K562 (cell line): ENCODE data around the gene RXRA. TPM values are rescaled to one million over a fixed set of nuclear protein-coding genes. Genes with fewer than 3 reads are reported as not detected.

Source experiments
- ATAC-seq: fragments of 200-7000 bp; cut with Tn5 transposase; 3 replicates; pipeline ENCODE4 v1.9.1; 2020; ENCODE audit warnings: moderate library complexity
- BruUV-seq: library from RNA; stranded (reverse); fragments of 400-500 nt; replicated peaks from 2 replicates; lab custom pipeline; 2021; lab: Mats Ljungman, UMichigan
- CTCF ChIA-PET: fragments of 300-600 bp; formaldehyde crosslinking; extraction: SDS; loops from one replicate; lab custom pipeline; 2021; ENCODE audit warnings: low intra/inter-chr PET ratio; lab: Yijun Ruan, JAX
- POLR2A ChIA-PET: fragments of 300-600, 350-650 bp; sonication (Branson Sonifier 250); formaldehyde crosslinking; extraction: SDS; loops from one replicate; lab custom pipeline; 2021; ENCODE audit warnings: antibody characterized with exemption, inconsistent platforms; lab: Yijun Ruan, JAX
- DNase-seq, 4 experiments: peaks; one replicate each; pipeline versions ENCODE4 v3.0.0 to v3.0.0-alpha.2; 2011 to 2018; ENCODE audit warnings: low spot score in 3 of 4, mixed read lengths in 3 of 4; ENCODE audit errors: extremely low read depth in 1 of 4
- FAIRE-seq: peaks from 2 replicates; lab custom pipeline; 2011; peaks lifted over from hg19 to GRCh38; lab: Jason Lieb, UNC
- H2AFZ ChIP-seq: 2 replicates; pipeline ENCODE4 v1.6.0; 2011; ENCODE audit warnings: low read depth, low read length, control low read depth, inconsistent platforms
- H3K27ac ChIP-seq: fragments of 200-600 bp; 3 replicates; pipeline ENCODE4 v1.8.0; 2011; ENCODE audit warnings: low read depth, mild to moderate bottlenecking, control low read depth, inconsistent platforms, low read length, moderate library complexity, mixed read lengths; ENCODE audit errors: extremely low read depth
- H3K27me3 ChIP-seq, 2 experiments: fragments of 300-600 bp in 1 of 2; 2 replicates in 1 of 2; 3 replicates in 1 of 2; pipeline versions ENCODE4 v1.6.0 to v1.8.0; 2011; ENCODE audit warnings: inconsistent platforms in 2 of 2, low read length in 2 of 2, mild to moderate bottlenecking in 1 of 2, mixed read lengths in 1 of 2, moderate library complexity in 1 of 2; ENCODE audit not compliant: control insufficient read depth in 2 of 2, insufficient read depth in 2 of 2
- H3K36me3 ChIP-seq: fragments of 300-600 bp; 3 replicates; pipeline ENCODE4 v1.8.0; 2011; ENCODE audit warnings: mild to moderate bottlenecking, low read length, inconsistent platforms; ENCODE audit not compliant: control insufficient read depth, insufficient read depth
- H3K4me1 ChIP-seq, 2 experiments: fragments of 200-600 bp in 1 of 2; replicated peaks in 1 of 2; 2 replicates in 1 of 2; 3 replicates in 1 of 2; pipeline versions ENCODE4 v1.5.1 to v1.8.0; 2011; ENCODE audit warnings: inconsistent platforms in 2 of 2, low read length in 2 of 2, mild to moderate bottlenecking in 1 of 2, mixed read lengths in 1 of 2, moderate library complexity in 1 of 2; ENCODE audit not compliant: control insufficient read depth in 2 of 2, insufficient read depth in 2 of 2
- H3K4me2 ChIP-seq: 2 replicates; pipeline ENCODE4 v1.6.1; 2011; ENCODE audit warnings: low read length, control low read depth, inconsistent platforms, mixed read lengths; ENCODE audit not compliant: insufficient read depth
- H3K4me3 ChIP-seq: fragments of 200-600 bp; sonication (generic), shearing (Covaris generic); 2 replicates; pipeline ENCODE4 v1.5.1; 2016; ENCODE audit warnings: control low read depth, inconsistent platforms
- H3K79me2 ChIP-seq: fragments of 200-600 bp; 3 replicates; pipeline ENCODE4 v1.8.0; 2011; ENCODE audit warnings: low read length, inconsistent platforms; ENCODE audit not compliant: control insufficient read depth, insufficient read depth
- H3K9ac ChIP-seq, 2 experiments: 2 replicates each; pipeline versions ENCODE4 v1.6.0 to v1.6.1; 2011; ENCODE audit warnings: low read depth in 2 of 2, low read length in 2 of 2, control low read depth in 1 of 2, inconsistent platforms in 1 of 2, mild to moderate bottlenecking in 1 of 2, mixed read lengths in 1 of 2; ENCODE audit not compliant: insufficient read depth in 1 of 2
- H3K9me1 ChIP-seq: one replicate; pipeline ENCODE4 v1.6.0; 2011; ENCODE audit warnings: inconsistent platforms, mild to moderate bottlenecking, low read length, moderate library complexity; ENCODE audit not compliant: control insufficient read depth, insufficient read depth
- H3K9me3 ChIP-seq: replicated peaks from 2 replicates; pipeline ENCODE4 v1.5.1; 2011; ENCODE audit warnings: low read depth, low read length, inconsistent platforms; ENCODE audit not compliant: control insufficient read depth, insufficient read depth
- H4K20me1 ChIP-seq: replicated peaks from 2 replicates; pipeline ENCODE4 v1.6.1; 2011; ENCODE audit warnings: low read length, inconsistent platforms, mixed read lengths; ENCODE audit not compliant: control insufficient read depth, insufficient read depth
- MCM7 ChIP-seq, 2 experiments: fragments of 450-650 bp; IDR thresholded peaks; 2 replicates each; pipeline ENCODE4 v1.6.1; 2016 to 2018
- POLR2AphosphoS2 ChIP-seq: IDR thresholded peaks from 2 replicates; pipeline ENCODE4 v1.6.1; 2012; ENCODE audit warnings: low read length, improper control_type of control experiment
- RFX7 ChIP-seq: fragments of 250-450 bp; sonication (Bioruptor Pico); IDR thresholded peaks from 2 replicates; pipeline ENCODE4 v1.5.1; 2021; ENCODE audit warnings: mild to moderate bottlenecking
- ZFP36 ChIP-seq: fragments of 150-350 bp; IDR thresholded peaks from 2 replicates; pipeline ENCODE4 v1.6.1; 2018; ENCODE audit warnings: low read length, low read depth; ENCODE audit not compliant: partially characterized antibody
- ZNF143 ChIP-seq: sonication (generic); formaldehyde crosslinking; IDR thresholded peaks from 2 replicates; pipeline ENCODE4 v1.9.0; 2022; ENCODE audit warnings: mild to moderate bottlenecking, missing genetic modification reagents
- ZNF695 ChIP-seq: fragments of 450-650 bp; formaldehyde crosslinking; IDR thresholded peaks from 2 replicates; pipeline ENCODE4 v1.4.0; 2020; ENCODE audit warnings: mild to moderate bottlenecking, moderate library complexity
- WGBS: fragments of 100-300 bp; shearing (Covaris generic); methylation state at CpG from one replicate; pipeline ENCODE4 v1.1.6; 2016; ENCODE audit warnings: low coverage, mixed read lengths; ENCODE audit not compliant: insufficient coverage; ENCODE audit errors: missing lambda C conversion rate; 5-methylcytosine and 5-hydroxymethylcytosine counted together
- in situ Hi-C: fragments of 300-500 bp; cut with MboI; formaldehyde crosslinking; loops from 4 replicates; pipeline ENCODE4 v1.15.0; 2018; ENCODE audit warnings: inconsistent platforms, mixed read lengths
- intact Hi-C: fragments of 100-400 bp; cut with micrococcal nuclease; formaldehyde crosslinking; loops from 2 replicates; pipeline ENCODE4 v1.14.2; 2022
- polyA plus RNA-seq, 8 experiments: library from polyadenylated mRNA; depleted of rRNA in 4 of 8; stranded (reverse) in 5 of 8; unstranded in 3 of 8; fragments of >200 nt; fragmentation: Nextera tagmentation in 2 of 8; fragmentation: Illumina TruSeq in 1 of 8; extraction: Ambion mirVana in 2 of 8; extraction: Trizol in 1 of 8; gene quantifications; 2 replicates each; pipeline versions ENCODE4 v1.2.1 to v1.2.3, GENCODE V29; 2011 to 2014; ENCODE audit warnings: inconsistent platforms in 1 of 8, missing spikeins in 1 of 8
- total RNA-seq, 7 experiments: library from RNA; depleted of rRNA in 6 of 7; stranded (reverse); fragments of >200 nt in 6 of 7; fragmentation: Illumina TruSeq in 2 of 7; extraction: Trizol in 2 of 7; gene quantifications; 2 replicates each; pipeline versions ENCODE4 v1.2.1 to v1.2.3, GENCODE V29; 2011 to 2021; ENCODE audit warnings: low replicate concordance in 1 of 7

RXRA gene
- total and polyA plus RNA-seq, 9 of the 15 experiments (the other 6 are each of a cell fraction or from before 2014, with no cell fraction given) = 0.35 to 23.6 (median 4.6) TPM

DNA sequence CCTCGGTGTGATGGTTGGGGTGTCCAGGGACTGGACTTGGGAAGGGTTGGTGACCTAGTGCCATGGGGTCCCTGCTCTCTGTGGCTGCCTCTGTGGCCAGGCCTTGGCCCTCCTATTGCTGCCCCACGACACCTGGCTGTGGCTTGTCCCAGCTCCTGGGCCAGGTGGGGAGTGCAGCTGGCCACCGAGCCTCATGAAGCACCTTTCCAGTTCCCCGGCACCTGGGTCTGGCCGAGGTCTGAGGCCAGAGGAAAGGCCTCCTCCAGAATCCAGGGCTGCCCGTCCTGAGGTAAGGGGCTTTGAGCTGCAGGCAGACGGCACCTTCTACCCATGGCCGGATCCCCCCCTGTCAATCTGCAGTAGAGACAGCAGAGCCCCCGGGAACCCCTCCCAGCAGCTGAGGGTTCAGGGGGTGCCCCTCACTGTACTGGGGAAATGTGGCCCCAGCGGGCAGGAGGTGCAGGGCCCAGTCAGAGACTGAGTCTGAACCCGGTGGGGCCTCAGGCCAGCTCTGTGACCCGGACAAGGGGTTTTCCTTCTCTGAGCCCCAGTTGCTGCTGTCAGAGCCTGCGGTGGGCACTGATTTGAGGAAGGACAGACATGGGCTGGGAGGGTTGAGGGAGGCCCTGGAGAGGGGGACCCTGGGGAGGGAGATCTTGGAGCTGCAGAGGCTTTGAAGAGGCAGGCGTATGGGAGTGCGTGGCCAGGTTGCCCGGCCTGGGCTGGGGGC, 54.5 kb downstream of the RXRA start (continued):
- TF ChIP-seq ZNF695 (CRISPR knock-in tag) (no peak), RFX7 (CRISPR knock-in tag) (no peak), MCM7 (IDR thresholded peaks at IDR 0.05) (no peak), ZNF143 (no peak)

DNA sequence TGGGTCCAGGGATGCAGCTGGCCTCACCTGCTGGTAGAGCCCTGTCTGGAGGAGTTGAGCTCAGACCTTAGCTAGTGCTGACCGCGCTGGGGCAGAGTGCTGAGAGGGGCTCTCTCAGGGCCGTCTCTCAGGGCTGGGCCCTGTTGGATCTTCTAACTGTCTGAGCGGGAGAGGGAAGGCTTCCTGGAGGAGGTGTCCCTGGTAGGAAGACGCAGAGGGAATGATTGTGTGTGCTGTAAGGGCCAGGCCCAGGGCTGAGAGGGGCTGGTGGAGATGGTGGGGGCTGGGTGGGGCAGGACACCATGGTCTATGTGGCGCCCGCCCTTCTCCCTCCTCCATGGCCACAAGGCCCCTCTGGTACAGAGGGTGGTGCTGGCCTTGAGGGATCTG, 55.0 kb downstream of the RXRA start:
- H3K9ac ChIP-seq = no peak overlapping the region
- DNase-seq = no peak
- peaks cover 93% of the 10 kb centered on the region for H4K20me1 ChIP-seq
- ChIA-PET POLR2A (no interaction called here), CTCF (no interaction called here)
- 68% methylated on average over 5 of the region's 7 CpGs for WGBS
- no peaks in the 10 kb centered on the region for H3K9me1 ChIP-seq
- H3K4me2 ChIP-seq = no peak overlapping the region
- no peak overlapping the region for H2AFZ ChIP-seq
- FAIRE-seq = no peak
- H3K4me1 ChIP-seq = peaks cover 0 to 88% of the 10 kb centered on the region in 2 experiments; a peak in 2 of 5 replicates
- no peaks in the 10 kb centered on the region for H3K27me3 ChIP-seq
- no peaks in the 10 kb centered on the region for H3K9me3 ChIP-seq
- intact Hi-C loops (no loop called here), in situ Hi-C loops (no loop called here)
- H3K4me3 ChIP-seq = no peak overlapping the region
- H3K79me2 ChIP-seq = no peaks in the 10 kb centered on the region; the same call in 2 of the 3 replicates
- BruUV-seq = no TSS peak
- ATAC-seq = no peak; the same call in 2 of the 3 replicates
- no peak overlapping the region for H3K27ac ChIP-seq
- no peak for TF ChIP-seq POLR2AphosphoS2
- peak; percentile 93 for TF ChIP-seq ZFP36
- H3K36me3 ChIP-seq = no peaks in the 10 kb centered on the region
